GM19395 (cell line): Measurements from ENCODE around the gene ADAM12.

ENCODE experiments used
- ATAC-seq: cut with Tn5 transposase; IDR thresholded peaks from one replicate; pipeline ENCODE4 v1.9.1; 2021; ENCODE audit warnings: mild to moderate bottlenecking, moderate library complexity; ENCODE audit not compliant: unreplicated experiment

The ADAM12 gene

DNA sequence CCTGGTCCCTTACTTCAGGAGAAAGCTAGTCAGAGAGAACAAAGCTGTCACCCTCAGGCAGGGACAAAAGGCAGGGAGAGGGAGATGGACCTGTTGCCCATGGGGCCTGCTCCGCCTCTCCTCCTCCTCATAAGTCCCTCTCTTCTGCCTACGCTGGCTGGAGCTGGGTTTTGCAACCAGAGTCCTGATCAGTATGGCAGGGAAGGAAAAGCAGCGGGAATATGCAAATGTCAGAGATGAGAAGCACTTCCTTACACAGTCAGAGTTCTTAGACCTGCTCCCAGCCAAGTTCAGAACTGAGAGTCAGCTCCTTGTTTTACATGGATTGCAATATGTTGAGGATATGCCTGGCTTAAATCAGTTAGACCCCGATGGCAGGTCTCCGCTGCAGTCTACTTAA is 231.1 kb downstream of the ADAM12 start:
- no peak for ATAC-seq

DNA sequence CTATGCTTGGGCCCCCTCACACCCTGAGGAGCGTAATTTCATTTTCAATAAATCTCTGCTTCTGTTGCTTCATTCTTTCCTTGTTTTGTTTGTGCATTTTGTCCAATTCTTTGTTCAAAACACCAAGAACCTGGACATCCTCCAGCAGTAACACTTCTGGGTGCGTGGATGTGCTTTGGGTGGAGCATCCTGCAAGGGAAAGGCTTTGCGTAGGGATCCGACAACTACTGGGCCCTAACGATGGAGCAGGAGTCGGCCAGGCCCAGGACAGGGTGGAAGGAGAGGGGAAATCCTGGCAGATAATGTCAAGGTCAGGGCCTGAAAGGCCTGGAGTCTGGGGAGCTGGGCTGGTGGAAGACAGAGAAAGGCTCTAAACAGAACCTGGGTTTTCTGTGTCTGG is 231.8 kb downstream of the ADAM12 start:
- no peak for ATAC-seq

DNA sequence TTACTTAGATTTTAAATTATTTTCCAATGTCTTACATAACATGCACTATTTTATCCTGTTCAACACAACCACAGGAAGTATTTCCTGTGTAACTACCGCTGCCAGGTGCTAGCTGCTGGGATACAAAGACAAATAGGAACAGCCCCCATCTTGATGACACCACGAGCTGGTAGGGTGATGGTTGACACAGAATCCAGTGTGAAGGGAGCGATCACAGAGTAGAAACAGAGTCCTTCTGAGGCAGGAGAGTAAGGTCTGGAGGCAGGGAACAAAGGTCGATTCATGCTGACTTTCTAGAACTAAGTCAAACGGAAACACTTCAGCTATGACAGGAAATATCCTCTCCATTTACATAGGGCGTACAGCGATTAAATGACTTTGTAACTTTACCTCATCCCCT is 232.3 kb downstream of the ADAM12 start:
- no peak for ATAC-seq

DNA sequence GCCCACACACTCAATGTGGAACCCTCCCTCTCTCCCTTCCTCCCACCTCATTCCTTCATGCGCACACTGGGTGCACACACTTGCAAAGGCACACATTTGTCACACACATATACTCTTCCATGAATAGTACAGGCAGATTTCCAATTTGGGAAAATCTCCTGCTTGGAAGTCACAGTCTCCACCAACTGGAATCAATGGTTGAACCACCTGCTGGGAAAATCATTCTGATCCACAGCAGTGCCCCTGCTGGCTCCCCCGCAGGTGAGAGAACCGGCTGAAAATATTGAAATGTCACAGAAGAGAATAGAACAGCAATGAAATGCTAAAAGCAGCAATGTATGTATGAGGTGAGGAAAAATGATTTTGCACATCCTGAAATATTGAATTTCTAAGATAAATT is 232.7 kb downstream of the ADAM12 start:
- ATAC-seq, result no peak

DNA sequence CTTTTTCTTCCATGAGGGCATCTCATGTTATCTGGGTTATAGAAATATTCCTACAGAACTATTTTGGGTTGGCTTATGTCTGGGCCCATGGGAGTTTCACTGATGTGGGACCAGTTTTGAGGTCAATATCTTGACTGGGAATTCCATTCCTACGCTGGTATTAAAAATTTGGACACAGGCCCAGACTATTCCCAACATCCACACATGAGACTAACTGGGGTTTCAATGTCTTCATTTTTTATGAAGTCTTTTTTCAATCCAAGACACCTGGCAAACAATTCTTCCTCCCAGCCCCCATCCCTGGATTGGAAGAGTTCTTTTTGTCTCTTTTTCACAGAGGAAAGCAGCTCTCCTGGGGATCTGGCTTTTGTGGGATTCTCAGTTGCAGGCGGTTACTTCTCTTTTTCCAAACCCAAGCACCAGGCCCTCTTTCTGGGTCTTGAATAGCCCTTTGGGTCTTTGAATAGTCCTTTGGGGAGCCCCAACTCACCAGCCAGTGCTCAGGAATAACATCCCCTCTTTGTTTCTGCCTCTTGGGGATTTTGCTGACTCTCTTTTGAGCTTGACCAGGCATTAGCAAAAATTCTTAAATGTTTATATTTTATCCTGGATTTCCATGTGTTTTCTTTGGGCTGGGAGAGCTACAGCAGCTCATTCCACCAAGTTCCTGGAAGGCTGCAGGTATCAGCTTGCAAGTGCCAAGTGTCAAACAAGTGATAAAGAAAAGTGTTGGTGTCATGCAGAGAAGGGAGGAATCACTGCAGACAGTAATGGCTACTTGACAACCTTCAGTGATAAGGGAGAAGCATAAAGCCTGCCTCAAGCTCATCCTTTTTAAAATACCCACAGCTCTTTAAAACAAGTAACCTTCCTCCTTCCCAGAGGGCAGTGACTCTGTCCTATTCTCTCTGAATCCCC is 234.3 kb downstream of the ADAM12 start:
- ATAC-seq, result no peak

DNA sequence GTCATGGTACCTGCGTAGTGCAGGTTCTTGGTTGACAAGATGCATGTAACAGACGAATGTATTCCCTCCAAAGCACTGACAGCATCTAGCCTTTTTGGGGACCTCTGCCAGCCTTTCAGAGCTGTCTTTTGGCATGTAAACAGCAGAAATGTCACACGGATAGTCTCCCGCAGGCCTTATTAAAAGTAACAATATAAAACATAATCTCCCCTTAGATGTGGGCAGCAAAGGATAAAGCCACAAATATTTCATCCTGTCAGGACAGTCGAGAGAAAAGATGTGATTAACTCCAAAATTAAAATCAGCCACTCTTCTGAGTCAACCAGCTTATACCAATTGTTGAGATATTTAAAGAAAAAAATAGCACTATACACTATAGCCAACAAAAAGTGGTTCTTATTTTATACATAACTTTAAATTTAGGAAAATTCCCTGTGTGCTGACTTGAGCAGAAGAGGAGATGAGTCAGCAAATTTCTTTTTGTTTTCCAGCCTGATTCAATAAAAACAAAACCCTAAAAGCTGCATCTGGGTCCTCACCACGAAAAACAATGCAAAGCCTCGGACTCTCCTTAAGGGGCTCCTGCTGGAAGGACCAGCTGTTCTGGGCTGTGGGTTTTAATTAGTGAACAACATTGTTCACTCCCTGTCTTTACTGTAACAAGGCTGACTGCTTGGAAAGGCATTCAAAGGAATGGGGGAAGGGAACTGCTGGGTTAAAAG is 240.2 kb downstream of the ADAM12 start:
- ATAC-seq, result no peak

DNA sequence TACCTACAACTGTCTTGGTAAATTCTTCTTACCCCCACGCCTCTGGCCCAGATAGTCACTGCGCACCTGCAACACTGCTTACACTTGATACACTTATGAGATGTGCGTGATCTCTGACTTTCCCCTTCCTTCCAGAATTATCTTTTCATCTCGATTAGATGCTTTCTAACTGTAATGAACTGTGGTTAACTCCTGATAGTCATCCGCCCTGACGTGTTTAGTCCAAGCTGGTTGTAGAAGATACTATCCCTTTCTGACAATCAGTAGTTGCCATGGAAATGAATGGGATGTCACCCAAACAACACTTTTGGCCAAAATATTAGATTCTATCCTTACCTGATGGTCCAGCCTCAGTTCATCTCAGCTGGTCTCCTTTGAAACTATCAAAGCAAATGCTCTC is 241.5 kb downstream of the ADAM12 start:
- ATAC-seq, result no peak

DNA sequence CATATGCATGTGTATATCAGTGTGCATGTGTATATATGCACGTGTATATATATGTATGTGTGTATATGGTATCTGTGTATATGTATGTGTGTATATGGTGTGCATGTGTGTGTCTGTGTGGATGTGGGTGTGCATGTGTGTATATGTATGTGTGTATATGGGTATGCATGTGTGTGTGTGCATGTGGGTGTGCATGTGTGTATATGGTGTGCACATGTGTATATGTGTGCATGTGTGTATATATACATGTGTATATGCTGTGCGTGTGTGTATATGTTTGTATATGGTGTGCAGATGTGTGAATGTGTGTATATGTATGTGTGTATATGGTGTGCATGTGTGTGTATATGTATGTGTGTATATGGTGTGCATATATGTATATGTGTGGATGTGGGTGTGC is 245.2 kb downstream of the ADAM12 start:
- no peak for ATAC-seq

DNA sequence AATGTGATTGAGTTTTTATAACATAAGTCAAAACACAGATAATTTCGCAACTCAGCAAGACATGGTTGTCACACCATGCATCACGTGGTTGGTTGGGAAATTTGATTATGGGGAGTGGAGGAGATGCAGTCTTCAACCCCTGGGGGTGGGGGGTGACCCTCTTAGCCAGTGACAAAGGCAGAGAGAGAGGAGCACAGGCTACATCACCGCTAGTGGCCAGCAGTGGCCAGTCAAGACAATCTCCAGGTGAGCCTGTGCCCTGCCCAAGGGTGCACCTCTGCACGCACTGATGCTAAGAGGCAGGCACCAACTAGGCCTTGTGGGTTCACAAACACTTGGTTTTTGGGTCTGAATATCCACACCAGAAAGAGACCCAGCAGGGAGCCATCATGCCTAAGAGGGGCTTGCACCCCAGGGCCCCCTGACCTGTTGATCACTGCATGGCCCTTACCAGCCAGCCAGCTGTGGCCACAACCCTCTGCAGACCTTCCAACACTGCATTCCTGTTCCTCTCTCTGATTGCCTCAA is 247.5 kb downstream of the ADAM12 start:
- ATAC-seq, result no peak

DNA sequence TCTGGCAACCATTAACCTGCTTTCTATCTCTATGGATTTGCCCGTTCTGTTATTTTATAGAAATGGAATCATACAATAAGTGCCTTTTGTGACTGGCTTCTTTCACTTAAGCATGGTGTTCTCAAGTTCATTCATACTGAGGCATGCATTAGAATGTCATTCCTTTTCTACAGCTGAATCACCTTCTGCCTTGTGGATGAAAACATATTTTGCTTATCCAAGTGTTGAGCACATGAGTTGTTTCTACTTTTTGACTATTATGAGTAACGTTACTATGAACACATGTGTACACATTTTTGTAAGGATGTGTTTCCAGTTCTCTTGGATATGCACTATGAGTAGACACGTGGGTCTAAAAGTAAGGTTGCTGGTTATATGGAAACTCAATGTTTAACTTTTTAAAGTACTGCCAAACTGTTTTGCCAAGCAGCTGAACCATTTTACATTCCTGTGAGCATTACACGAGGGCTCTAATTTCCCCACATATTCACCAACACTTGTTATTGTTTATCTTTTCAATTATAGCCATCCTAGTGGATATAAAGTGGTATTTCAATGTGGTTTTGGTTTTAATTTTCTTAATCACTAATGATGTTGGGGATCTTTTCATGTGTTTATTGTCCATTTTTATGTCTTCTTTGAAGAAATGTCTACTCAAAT is 250.6 kb downstream of the ADAM12 start:
- no peak for ATAC-seq

DNA sequence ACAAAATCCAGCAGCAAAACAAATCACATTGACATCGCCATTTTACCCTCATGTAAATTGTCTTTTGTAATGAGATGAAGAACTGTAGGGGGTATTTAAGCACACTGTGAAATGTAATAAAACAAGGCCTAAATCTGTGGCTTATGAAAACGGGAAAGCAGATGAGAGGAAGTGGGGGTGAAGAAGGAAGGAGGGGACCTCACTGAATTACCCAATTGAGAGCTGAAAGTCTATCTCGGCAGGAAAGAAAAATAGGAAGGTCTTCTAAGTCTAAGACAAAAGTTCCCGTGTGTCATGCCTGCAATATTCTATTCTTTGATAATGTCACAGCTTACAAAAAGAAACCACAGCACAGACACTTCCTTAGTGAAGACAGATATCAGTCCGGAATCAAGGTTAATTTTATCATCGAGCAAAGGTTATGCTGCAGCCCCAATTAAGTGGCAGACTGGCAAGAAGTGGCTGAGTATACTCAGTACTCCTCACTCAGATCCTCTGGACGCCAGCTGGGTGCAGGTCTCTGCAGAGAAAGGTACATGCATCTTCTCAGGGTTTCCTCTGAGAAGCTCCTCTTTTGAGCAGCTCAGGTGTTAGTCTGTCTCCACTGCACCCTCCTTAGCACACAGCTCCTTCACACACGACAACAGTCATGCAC is 252.2 kb downstream of the ADAM12 start:
- no peak for ATAC-seq

DNA sequence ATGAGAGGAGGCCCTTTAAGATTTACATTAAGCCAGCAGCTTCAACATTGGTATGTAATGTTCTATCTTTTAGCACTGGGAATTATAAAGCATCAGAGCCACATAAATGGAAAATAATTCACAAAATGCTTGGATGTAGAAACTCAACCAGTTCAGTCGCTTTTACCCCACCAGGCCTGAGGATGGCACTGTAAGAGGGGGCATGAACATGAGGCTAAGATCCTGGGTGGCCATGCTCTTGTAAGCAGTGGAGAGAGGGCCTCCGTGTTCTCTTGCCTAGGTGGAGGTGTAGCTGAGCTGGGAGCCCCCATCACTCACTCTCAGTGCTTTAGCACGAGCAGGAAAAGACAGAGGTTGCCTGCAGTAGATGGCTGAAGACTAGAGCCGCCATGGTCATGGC is 253.1 kb downstream of the ADAM12 start:
- ATAC-seq, result no peak

DNA sequence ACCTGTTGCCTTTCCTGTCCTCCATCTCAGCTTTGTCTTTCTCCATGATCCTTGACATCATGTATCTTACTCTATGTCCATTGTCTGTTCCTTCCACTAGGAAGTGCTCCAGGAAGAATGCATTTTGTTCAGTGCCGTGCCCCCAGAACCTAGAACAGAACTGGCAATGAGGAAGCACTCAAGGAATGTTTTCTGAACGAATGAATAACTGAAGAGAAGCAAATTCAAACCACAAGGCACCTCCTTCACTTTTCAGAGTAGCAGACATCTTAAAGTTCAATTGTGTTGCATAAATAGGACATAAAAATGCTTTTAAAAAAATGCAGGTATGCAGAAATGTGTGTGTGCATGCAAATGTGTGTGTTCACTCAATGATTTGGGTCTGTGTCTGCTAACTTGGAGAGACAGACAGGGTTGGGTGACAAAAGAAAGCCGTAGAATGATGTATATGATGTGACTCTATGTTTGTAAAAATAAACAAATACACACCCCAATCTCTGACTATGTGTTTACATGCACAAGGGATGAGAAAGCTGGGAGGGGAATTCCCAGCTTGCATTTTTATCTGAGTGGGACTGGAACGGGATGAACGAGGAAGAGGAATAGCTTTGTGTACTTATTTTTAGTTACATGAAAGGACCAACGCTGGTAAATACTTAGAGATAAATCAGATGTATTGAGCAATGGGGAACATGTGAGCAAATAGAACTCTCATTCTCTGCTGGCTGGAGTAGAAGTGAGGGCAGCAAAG is 254.2 kb downstream of the ADAM12 start:
- ATAC-seq, result no peak

DNA sequence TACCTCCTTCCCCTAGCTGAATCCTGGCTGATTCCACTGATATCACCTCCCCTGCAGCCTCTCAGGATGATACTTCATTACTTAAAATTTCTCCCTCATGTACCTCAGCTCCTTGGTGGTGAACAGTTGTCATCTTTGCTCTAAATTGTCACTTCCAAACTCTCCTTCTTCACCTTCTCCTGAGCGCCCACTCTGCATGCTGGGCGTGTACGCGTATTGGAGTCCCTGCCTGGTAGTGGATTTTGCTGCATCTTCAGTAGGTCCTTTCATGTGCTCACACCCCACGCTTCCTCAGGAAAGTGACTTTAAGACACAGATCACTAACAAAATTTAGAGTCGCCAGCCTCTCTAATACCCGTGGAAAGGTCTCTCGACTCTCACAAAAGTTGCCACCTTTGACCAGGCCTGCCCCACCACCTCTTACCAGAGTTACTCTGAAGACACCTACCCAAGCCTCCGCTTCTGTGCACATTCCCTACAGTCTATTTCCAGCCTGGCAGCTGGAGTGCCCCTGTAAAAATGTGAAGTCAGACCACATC is 255.1 kb downstream of the ADAM12 start:
- no peak for ATAC-seq

DNA sequence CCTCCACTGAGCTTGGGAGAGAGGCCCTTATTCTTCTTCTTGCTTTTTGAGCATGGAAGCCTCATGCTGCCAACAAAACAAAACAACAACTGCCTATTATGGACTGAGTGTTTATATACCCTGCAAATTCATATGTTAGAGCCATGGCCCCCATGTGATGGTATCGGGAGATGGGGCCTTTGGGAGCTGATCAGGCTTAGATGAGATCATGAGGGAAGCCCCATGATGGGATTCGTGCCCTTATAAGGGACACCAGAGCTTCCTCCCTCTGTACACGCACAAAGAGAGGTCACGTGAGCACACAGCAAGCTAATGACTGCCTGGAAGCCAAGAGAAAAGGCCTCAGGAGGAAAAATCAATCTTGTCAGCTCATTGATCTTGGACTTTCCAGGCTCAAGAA is 256.9 kb downstream of the ADAM12 start:
- no peak for ATAC-seq

DNA sequence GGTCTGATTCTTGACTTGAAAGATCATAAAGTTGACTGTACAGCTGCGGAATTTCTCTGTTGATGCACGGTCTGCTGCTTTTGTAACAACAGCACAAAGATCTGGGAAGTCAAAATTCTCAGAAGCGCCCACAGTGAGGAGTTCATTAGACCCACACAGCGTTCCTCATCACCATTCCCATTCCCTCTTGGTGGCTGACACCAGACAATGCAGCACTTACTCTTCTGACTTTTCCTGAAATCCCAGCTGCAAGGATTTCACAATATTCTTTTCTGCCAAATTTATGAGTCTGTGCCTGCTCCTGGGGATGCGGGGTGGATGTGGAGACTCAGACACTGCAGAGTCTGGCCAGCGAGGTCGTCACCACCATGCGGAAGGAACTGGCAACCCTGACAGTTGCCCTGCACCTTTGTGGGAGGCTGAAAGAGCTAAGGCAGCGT is 258.0 kb downstream of the ADAM12 start:
- no peak for ATAC-seq

DNA sequence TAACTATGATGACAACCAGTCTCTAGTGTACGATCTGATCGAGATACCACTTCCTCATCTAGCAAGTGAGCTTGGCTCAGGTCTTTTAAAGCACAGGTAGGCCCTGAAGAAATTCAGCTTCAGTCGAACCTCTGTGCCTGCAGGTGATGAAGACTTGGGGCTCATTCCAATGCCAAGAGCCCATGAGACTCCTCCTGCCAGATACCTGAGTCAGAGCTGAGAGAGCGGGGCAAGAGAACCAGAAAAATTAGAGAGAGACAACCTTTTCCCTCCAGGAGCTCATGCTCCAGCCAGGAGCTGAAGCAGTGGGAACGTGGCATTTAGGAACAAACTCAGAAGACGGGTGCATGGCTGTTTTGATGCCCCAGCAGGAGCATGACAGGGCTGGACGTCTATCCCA is 259.3 kb downstream of the ADAM12 start:
- ATAC-seq, result no peak

DNA sequence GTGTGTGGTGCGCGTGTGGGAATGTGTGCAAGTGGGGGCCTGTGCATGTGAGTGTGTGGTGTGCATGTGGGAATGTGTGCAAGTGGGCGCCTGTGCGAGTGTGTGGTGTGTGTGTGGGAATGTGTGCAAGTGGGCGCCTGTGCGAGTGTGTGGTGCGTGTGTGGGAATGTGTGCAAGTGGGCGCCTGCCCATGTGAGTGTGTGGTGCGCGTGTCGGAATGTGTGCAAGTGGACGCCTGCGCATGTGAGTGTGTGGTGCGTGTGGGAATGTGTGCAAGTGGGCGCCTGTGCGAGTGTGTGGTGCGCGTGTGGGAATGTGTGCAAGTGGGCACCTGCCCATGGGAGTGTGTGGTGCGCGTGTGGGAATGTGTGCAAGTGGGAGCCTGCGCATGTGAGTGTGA is 259.7 kb downstream of the ADAM12 start:
- no peak for ATAC-seq

DNA sequence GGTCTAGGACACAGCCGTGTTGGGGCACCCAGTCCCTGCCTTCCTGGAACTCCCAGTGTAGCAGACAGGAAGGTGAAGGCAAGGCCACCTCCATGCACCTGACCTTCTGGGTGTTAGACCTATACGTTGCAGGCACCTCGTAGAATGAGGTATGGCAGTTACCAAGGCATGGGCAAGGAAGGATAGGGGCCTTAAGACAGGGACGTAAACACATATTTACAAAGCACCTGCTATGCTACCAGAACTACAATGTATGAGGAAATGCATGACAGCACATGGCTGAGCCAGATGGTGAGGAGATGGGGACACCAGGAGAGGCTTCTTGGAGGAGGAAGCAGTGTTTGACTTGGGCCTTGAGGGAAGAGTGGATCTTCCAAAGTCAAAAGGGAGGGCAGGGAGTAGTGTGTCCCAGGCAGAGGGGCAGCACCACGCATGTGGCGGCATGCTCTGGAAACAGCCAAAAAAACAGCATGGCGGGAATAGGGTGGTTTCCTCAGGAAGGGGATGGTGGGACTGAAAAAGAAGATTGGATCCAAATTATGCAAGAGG is 260.7 kb downstream of the ADAM12 start:
- ATAC-seq, result no peak

DNA sequence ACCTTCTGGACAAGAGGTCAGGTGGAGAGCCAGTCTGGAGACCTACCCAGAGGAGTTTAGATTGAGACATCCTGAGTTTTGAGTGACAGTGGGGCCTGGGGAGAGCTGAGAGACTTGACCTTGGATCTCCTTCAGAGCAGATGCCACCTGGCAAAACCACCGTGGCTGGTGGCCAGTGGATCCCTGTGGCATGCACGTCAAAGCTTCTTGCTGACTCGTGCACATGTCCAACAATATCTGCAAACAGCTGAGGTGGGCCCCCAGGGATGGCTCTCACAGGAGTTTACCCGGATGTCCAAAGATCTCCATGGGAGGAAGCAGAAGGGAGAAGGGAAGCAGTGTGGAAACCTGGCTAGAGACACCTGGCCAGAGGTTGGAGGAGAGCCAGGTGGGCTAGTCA is 261.4 kb downstream of the ADAM12 start:
- no peak for ATAC-seq
